Measurements from ENCODE around the gene PPARA.

The PPARA gene

DNA sequence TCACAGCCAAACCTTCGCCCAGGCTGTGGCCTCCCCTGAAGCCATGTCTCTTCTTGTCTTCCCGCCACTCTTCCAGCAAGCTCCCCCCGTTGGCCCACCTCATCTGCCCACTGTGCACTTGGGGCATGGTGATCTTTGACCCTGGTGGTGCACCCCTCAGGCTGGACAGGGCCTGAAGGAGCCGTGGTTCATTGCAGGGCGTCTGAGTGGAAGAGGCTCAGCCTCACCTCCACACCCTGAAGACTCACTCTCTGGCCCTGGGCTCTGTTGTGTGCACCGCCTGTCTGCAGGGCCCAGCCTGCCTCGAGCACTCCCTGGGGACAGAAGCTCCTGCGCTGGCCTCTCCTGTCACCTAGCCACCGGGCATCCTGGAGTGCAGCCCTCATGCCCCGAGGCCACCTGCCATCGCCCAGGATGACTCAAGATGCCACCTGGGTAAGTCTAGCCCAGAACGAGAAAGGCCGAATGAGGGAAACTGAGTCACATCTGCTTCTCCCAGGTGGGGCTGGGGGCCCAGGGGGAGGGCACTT lies 40.8 kb upstream of the PPARA start:
- no peaks in the 10 kb centered on the region for H3K36me3 ChIP-seq (replicated peaks; ENCODE audit: insufficient read depth, low read length)
- no peak overlapping the region for H2AFZ ChIP-seq (ENCODE audit: low read length)
- no peaks in the 10 kb centered on the region for H3K9me2 ChIP-seq (replicated peaks; ENCODE audit: insufficient read depth, low read length)
- no peak overlapping the region for H3K4me2 ChIP-seq (ENCODE audit: low read depth, low read length)
- H3K4me1 ChIP-seq (ENCODE audit: low read length): no peaks in the 10 kb centered on the region
- DNase-seq: no peak
- H3K27me3 ChIP-seq (replicated peaks; ENCODE audit: insufficient read depth, low read length): no peaks in the 10 kb centered on the region
- H4K20me1 ChIP-seq (ENCODE audit: insufficient read depth, low read length): no peaks in the 10 kb centered on the region
- no peak overlapping the region for H3K9ac ChIP-seq (ENCODE audit: low read length)
- H3K9me3 ChIP-seq (replicated peaks; ENCODE audit: insufficient read depth, low read length): no peaks in the 10 kb centered on the region
- no peak overlapping the region for H3K4me3 ChIP-seq (ENCODE audit: low read length)
- H3F3A ChIP-seq (ENCODE audit: insufficient read depth, low read length): no peaks in the 10 kb centered on the region
- H3K79me2 ChIP-seq (ENCODE audit: low read length): no peaks in the 10 kb centered on the region
- no peak overlapping the region for H3K27ac ChIP-seq (ENCODE audit: low read length)
- no peak for TF ChIP-seq EZH2phosphoT487 (IDR thresholded peaks at IDR 0.05; ENCODE audit: low read length)
- TF ChIP-seq, protein P1, sequence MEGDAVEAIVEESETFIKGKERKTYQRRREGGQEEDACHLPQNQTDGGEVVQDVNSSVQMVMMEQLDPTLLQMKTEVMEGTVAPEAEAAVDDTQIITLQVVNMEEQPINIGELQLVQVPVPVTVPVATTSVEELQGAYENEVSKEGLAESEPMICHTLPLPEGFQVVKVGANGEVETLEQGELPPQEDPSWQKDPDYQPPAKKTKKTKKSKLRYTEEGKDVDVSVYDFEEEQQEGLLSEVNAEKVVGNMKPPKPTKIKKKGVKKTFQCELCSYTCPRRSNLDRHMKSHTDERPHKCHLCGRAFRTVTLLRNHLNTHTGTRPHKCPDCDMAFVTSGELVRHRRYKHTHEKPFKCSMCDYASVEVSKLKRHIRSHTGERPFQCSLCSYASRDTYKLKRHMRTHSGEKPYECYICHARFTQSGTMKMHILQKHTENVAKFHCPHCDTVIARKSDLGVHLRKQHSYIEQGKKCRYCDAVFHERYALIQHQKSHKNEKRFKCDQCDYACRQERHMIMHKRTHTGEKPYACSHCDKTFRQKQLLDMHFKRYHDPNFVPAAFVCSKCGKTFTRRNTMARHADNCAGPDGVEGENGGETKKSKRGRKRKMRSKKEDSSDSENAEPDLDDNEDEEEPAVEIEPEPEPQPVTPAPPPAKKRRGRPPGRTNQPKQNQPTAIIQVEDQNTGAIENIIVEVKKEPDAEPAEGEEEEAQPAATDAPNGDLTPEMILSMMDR (IDR thresholded peaks at IDR 0.05; ENCODE audit: low read length): no peak
- no peak for TF ChIP-seq EZH2 (optimal IDR thresholded peaks at IDR 0.05; ENCODE audit: low read depth, low read length)

DNA sequence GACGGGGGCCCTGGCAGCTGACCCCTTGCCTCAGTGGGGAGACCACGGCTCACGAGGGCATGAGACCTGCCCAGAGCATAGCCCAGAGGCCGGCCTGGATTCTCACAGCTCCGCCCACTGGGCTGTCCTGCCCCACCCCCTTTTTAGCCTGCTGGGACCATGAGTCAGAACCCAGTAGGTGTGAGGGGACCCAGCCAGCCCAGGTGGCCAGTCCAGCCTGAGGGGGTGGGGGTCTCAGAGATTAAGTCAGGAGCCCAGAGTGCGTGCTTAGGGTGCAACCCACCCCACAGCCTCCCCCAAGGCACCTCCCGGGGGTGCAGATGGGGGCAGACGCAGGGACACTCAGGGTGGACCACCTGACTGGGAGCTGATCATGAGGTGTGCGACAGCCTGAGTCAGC lies 40.1 kb upstream of the PPARA start:
- no peaks in the 10 kb centered on the region for H3K9me3 ChIP-seq (replicated peaks; ENCODE audit: insufficient read depth, low read length)
- H3K27me3 ChIP-seq (replicated peaks; ENCODE audit: insufficient read depth, low read length): no peaks in the 10 kb centered on the region
- H3K27ac ChIP-seq (ENCODE audit: low read length): no peak overlapping the region
- no peaks in the 10 kb centered on the region for H3F3A ChIP-seq (ENCODE audit: insufficient read depth, low read length)
- no peaks in the 10 kb centered on the region for H3K36me3 ChIP-seq (replicated peaks; ENCODE audit: insufficient read depth, low read length)
- H3K4me3 ChIP-seq (ENCODE audit: low read length): no peak overlapping the region
- no peaks in the 10 kb centered on the region for H3K79me2 ChIP-seq (ENCODE audit: low read length)
- no peaks in the 10 kb centered on the region for H3K4me1 ChIP-seq (ENCODE audit: low read length)
- no peak for DNase-seq
- H2AFZ ChIP-seq (ENCODE audit: low read length): no peak overlapping the region
- no peaks in the 10 kb centered on the region for H4K20me1 ChIP-seq (ENCODE audit: insufficient read depth, low read length)
- TF ChIP-seq EZH2 (optimal IDR thresholded peaks at IDR 0.05; ENCODE audit: low read depth, low read length): no peak
- TF ChIP-seq, protein P1 (IDR thresholded peaks at IDR 0.05; ENCODE audit: low read length): no peak
- H3K9me2 ChIP-seq (replicated peaks; ENCODE audit: insufficient read depth, low read length): no peaks in the 10 kb centered on the region
- no peak overlapping the region for H3K4me2 ChIP-seq (ENCODE audit: low read depth, low read length)
- H3K9ac ChIP-seq (ENCODE audit: low read length): no peak overlapping the region

DNA sequence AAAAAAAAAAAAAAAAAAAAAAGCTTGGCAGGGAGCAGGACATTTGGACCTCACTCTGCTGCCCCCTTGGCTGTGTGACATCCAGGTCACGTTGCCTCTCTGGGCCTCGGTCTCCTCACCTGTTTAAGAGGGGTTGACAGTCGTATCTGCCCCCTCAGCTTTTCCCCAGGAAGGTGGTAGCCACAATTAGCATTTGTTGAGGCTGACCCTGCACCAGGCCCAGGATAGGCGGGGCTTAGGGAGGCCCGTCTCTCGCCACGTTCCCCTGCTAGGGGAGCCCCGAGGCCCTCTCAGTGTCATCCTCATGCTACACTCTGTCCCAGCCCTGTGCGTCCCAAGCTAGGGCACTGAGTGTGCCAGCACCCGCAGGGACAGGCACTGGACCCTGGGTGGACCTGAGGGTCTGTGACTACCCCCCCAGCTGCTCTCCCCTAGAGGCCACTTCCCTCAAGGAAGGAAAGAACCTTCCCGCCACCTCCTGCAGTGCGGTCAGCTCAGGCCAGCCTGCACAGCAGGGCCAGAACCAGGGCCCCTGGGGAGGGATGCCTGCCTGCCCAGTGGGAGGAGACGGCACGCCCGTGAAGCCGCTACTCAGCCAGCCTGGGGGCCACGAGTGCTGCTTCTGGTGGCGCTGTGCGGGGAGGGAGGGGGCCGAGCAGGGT lies 38.5 kb upstream of the PPARA start:
- Histone ChIP-seq H3K4me3 (ENCODE audit: low read length) (no peak overlapping the region), H2AFZ (ENCODE audit: low read length) (no peak overlapping the region), H3K4me1 (ENCODE audit: low read length) (no peaks in the 10 kb centered on the region), H3K4me2 (ENCODE audit: low read depth, low read length) (no peak overlapping the region), H3K9ac (ENCODE audit: low read length) (no peak overlapping the region), H4K20me1 (ENCODE audit: insufficient read depth, low read length) (no peaks in the 10 kb centered on the region), H3K9me3 (replicated peaks; ENCODE audit: insufficient read depth, low read length) (no peaks in the 10 kb centered on the region), H3K27me3 (replicated peaks; ENCODE audit: insufficient read depth, low read length) (no peaks in the 10 kb centered on the region), H3K79me2 (ENCODE audit: low read length) (no peaks in the 10 kb centered on the region), H3K27ac (ENCODE audit: low read length) (no peak overlapping the region), H3K9me2 (replicated peaks; ENCODE audit: insufficient read depth, low read length) (no peaks in the 10 kb centered on the region), H3F3A (ENCODE audit: insufficient read depth, low read length) (no peaks in the 10 kb centered on the region), H3K36me3 (replicated peaks; ENCODE audit: insufficient read depth, low read length) (no peaks in the 10 kb centered on the region)
- DNase-seq: no peak
- TF ChIP-seq EZH2 (optimal IDR thresholded peaks at IDR 0.05; ENCODE audit: low read depth, low read length): no peak

DNA sequence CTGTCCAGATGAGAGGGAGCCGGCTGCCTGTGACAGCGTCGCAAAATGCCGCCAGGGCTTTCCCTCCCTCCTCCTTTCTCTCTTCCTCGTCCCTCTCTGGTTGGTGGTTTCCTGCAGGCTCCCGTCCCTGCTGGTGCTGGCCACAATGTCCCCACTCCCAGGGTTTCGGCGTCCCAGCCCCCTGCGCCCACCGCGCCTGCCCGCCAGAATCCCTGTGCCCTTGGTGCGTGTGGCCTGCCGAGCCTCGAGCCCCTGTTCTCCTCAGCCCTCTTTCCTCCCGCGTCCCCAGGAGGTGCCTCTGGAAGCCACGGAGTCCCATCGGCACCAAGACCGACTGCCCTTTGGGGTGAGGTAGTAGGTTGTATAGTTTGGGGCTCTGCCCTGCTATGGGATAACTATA lies 37.9 kb upstream of the PPARA start:
- TF ChIP-seq, protein P1 (IDR thresholded peaks at IDR 0.05; ENCODE audit: low read length): no peak
- TF ChIP-seq EZH2 (optimal IDR thresholded peaks at IDR 0.05; ENCODE audit: low read depth, low read length) (no peak), EZH2phosphoT487 (IDR thresholded peaks at IDR 0.05; ENCODE audit: low read length) (no peak)
- no peaks in the 10 kb centered on the region for H4K20me1 ChIP-seq (ENCODE audit: insufficient read depth, low read length)
- no peak overlapping the region for H3K9ac ChIP-seq (ENCODE audit: low read length)
- no peaks in the 10 kb centered on the region for H3K9me2 ChIP-seq (replicated peaks; ENCODE audit: insufficient read depth, low read length)
- H3K79me2 ChIP-seq (ENCODE audit: low read length): no peaks in the 10 kb centered on the region
- H3K9me3 ChIP-seq (replicated peaks; ENCODE audit: insufficient read depth, low read length): no peaks in the 10 kb centered on the region
- no peaks in the 10 kb centered on the region for H3K4me1 ChIP-seq (ENCODE audit: low read length)
- H3K27me3 ChIP-seq (replicated peaks; ENCODE audit: insufficient read depth, low read length): no peaks in the 10 kb centered on the region
- no peak overlapping the region for H3K4me2 ChIP-seq (ENCODE audit: low read depth, low read length)
- H3F3A ChIP-seq (ENCODE audit: insufficient read depth, low read length): no peaks in the 10 kb centered on the region
- H2AFZ ChIP-seq (ENCODE audit: low read length): no peak overlapping the region
- no peak for DNase-seq
- no peak overlapping the region for H3K4me3 ChIP-seq (ENCODE audit: low read length)
- no peaks in the 10 kb centered on the region for H3K36me3 ChIP-seq (replicated peaks; ENCODE audit: insufficient read depth, low read length)
- H3K27ac ChIP-seq (ENCODE audit: low read length): no peak overlapping the region

All from MM.1S (cell line).